RCC 7860 (cell line): ENCODE data around the gene MEAF6.

ENCODE experiments used
- DNase-seq: peaks from one replicate; pipeline ENCODE4 v3.0.0-alpha.2; 2015; ENCODE audit warnings: low spot score
- FAIRE-seq: peaks from 2 replicates; lab custom pipeline; 2012; peaks lifted over from hg19 to GRCh38; lab: Jason Lieb, UNC

Gene MEAF6

GRCh38 chr1:37474697-37475379 lies 39.7 kb downstream of the MEAF6 start:
- no peak for FAIRE-seq
- no peak for DNase-seq

GRCh38 chr1:37474046-37474696 lies 40.4 kb downstream of the MEAF6 start, which contains the start of gene ZC3H12A:
Gene ZC3H12A, plus strand, starts transcription at chr1:37474580. Its CDS starts 917 bp downstream, at chr1:37475497.
- peak; percentile 81 for DNase-seq
- FAIRE-seq = no peak

GRCh38 chr1:37473431-37474045 lies 41.0 kb downstream of the MEAF6 start:
- DNase-seq (peak; percentile 24), FAIRE-seq (no peak)

GRCh38 chr1:37472994-37473393 lies 41.6 kb downstream of the MEAF6 start:
- no peak for DNase-seq
- FAIRE-seq = no peak

GRCh38 chr1:37472281-37472680 lies 42.3 kb downstream of the MEAF6 start:
- FAIRE-seq = no peak
- DNase-seq = peak; percentile 67

GRCh38 chr1:37471345-37472231 lies 43.0 kb downstream of the MEAF6 start:
- peak; percentile 89 for DNase-seq
- peak; percentile 75 for FAIRE-seq

- DNase-seq = no peak
- FAIRE-seq = no peak
Observed at GRCh38 chr1:37469386-37469785, 45.2 kb downstream of the MEAF6 start.

- no peak for FAIRE-seq
- no peak for DNase-seq
Observed at GRCh38 chr1:37468037-37468436, 46.5 kb downstream of the MEAF6 start.

GRCh38 chr1:37465593-37466517 lies 48.7 kb downstream of the MEAF6 start:
- DNase-seq (no peak), FAIRE-seq (no peak)

- FAIRE-seq = no peak
- no peak for DNase-seq
Observed at GRCh38 chr1:37464443-37464842, 50.1 kb downstream of the MEAF6 start.

GRCh38 chr1:37461698-37462436 lies 52.7 kb downstream of the MEAF6 start:
- FAIRE-seq = no peak

GRCh38 chr1:37458551-37458950 lies 56.0 kb downstream of the MEAF6 start:
- no peak for DNase-seq
- no peak for FAIRE-seq

More at GRCh38 chr1:37461698-37462436, 52.7 kb downstream of the MEAF6 start:
- DNase-seq = no peak

GRCh38 chr1:37456614-37457013 lies 58.0 kb downstream of the MEAF6 start:
- DNase-seq = no peak
- FAIRE-seq = no peak

GRCh38 chr1:37455516-37455915 lies 59.0 kb downstream of the MEAF6 start:
- FAIRE-seq = no peak
- no peak for DNase-seq

- FAIRE-seq (no peak), DNase-seq (peak; percentile 53)
Observed at GRCh38 chr1:37453647-37454046, 60.9 kb downstream of the MEAF6 start.

- FAIRE-seq = no peak
Observed at GRCh38 chr1:37452416-37452815, 62.1 kb downstream of the MEAF6 start.

GRCh38 chr1:37449936-37450335 lies 64.6 kb downstream of the MEAF6 start:
- DNase-seq = no peak
- FAIRE-seq = no peak

More at GRCh38 chr1:37452416-37452815, 62.1 kb downstream of the MEAF6 start:
- DNase-seq = no peak

GRCh38 chr1:37448691-37449417 lies 65.7 kb downstream of the MEAF6 start:
- DNase-seq = no peak
- FAIRE-seq = no peak
